NCI-H226 (cell line): ENCODE results near the gene EDIL3.
"Not testable (repeated sequence)": the region's sequence is repeated elsewhere in the genome, so short reads cannot be mapped to it uniquely, and the experiment has no call there.

Source experiments
- DNase-seq: peaks from one replicate; pipeline ENCODE4 v3.0.0-alpha.2; 2015

Gene EDIL3

DNA sequence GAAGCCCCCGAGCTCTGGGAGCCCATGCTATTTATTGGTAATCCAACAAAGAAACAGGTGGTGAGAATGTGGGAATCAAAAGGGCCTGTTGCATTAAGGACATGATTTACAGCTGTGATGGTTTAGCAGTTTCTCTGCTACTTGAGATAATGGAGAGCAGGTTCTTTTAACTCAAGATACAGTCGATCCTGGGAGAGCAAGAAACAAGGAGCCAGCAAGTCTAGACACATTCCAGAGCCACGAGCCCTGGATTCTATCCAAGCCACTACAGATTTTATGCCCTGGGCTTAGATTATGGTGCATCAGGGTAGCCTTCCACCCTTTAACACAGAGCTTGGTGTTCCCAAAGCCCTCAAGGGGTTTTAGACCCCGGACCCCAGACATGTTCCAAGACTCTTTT lies 87.0 kb downstream of the EDIL3 start:
- DNase-seq, result not testable (repeated sequence)

DNA sequence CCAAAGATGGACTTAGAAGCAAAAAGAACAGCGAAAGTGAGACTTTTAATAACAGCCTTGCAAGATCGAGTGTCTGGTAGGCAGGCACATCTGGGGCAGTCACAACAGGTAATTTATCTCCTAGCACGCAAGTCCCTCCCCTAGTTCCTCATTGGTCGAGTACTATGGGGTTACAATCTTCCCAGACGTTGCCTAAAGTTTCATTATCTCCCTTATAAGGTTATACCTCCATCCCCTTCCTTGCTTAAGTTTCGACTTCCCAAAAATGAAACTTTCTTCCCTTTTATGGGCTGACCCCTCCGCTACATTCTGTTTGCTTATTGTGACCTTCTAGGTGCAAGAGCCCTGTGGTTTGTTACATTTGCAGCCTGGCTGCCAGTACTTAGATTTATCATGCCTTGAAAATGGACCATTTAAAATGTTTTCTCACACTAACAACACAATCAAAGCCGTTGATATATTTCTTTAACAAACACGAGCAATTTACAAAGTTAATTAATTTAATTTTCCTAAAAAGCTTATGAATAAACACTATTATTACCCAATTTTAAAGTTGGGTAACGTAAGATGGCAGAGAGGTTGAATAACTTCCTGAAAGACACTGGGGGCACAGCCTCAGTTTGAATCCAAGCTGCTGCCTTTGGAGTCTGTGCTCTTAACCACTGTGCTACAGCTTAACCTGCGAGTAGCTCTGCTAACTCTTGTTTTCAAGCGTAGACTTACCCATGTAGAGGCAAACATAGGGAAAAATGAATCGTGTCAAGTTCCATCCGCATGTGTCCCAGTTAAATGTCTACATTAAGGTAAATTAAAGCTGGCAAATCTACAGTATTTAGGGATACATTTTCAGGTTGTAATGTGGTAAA lies 91.7 kb downstream of the EDIL3 start:
- DNase-seq, result no peak

DNA sequence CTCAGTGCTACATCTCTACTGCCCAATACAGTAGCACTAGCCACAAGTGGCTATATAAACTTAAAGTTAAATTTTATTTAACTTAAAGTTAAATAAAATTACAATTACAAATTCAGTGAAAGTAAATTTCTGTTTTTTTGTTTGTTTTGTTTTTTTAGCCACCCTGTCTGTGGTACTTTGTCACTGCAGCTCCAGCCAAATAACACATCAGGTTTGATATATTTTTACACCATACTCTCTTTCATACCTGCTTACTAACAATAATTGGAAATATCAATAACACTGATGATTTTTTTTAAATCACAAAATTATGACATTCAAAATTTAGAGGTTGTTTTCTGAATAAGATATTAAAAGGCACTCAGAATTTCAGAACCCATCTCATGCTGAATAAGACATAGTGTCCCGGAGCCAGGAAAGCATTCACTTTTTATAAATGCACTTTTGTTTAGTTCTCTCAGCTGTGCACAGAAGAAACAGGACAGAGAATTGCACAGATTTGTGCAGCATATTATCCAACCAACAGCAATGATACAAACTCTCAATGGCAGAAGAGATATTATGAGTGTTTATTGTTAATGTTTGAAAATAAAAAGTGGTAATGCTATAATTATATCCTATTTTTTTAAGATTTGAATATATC lies 92.6 kb downstream of the EDIL3 start:
- no peak for DNase-seq

DNA sequence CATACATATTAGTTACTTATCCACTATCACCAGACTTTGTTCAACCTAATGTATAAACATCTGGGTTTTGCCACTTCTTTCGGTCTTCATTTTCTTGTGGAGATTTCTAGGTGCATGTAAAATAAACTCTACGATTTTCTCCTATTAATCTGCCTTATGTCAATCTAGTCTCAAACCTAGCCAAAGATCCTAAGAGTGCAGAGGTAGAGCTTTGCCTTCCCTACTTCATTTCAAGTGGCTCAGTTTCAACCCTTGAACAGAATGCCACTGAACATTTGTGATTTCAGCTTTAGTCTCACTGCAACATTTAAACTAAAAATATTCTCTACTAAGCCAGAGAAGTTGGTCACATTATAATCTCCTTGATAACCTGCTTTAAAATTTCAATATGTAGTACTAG lies 94.0 kb downstream of the EDIL3 start:
- no peak for DNase-seq

DNA sequence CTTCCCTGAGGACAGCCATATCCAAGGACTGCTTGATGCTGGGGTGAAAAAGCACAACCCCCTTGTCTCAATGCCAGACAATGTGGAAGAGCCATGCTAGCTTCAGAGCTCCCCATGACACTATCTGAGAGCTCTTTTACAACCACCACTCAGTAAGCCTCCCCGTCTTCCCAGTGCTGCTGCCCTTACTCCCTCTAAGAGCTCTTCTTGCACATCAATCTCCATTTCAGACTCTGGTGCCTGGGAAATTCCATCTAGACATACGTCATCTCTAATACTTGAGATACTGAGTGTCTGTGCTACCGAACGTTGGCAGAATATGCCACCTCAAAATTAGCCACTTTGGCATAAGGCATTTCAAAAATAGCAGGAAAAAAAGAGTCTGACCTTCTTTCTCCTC lies 94.5 kb downstream of the EDIL3 start:
- DNase-seq, result peak; percentile 90

DNA sequence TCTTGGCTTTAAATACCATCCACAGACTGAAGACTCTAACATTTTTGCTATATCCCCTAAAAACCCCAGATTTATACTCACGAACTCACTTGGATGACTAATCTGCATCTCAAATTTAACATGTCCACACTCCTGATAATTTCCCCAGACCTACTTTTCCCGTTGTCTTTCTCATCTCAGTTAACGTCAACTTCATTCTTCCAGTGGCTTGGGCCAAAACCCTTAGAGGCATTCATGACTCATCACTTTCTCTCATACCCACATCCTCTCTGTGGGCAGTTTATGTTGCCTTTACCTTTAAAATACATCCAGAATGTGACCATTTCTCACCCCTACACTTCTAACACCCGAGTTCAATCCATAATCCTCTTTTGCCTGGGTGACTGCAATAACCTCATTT lies 96.7 kb downstream of the EDIL3 start:
- DNase-seq, result peak; percentile 97

DNA sequence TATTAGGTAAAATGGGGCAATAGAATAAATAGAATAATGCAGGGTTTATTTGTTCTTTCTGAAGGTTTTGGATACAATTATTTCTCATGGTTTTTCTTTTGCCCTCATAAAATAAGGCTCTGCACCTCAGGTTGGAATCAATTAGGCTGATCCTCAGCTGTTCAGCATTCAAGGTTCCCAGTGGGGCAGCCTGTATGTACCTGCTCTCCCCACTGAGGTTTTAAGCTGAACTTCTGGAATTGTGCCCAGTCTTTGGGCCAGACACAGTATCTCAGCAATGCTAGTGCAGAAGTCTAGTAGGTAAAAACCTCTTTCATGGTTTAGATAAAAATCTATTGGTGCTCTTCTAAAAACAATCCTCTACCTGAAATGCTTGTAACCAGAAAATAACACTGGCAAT lies 98.0 kb downstream of the EDIL3 start:
- DNase-seq, result peak; percentile 38

DNA sequence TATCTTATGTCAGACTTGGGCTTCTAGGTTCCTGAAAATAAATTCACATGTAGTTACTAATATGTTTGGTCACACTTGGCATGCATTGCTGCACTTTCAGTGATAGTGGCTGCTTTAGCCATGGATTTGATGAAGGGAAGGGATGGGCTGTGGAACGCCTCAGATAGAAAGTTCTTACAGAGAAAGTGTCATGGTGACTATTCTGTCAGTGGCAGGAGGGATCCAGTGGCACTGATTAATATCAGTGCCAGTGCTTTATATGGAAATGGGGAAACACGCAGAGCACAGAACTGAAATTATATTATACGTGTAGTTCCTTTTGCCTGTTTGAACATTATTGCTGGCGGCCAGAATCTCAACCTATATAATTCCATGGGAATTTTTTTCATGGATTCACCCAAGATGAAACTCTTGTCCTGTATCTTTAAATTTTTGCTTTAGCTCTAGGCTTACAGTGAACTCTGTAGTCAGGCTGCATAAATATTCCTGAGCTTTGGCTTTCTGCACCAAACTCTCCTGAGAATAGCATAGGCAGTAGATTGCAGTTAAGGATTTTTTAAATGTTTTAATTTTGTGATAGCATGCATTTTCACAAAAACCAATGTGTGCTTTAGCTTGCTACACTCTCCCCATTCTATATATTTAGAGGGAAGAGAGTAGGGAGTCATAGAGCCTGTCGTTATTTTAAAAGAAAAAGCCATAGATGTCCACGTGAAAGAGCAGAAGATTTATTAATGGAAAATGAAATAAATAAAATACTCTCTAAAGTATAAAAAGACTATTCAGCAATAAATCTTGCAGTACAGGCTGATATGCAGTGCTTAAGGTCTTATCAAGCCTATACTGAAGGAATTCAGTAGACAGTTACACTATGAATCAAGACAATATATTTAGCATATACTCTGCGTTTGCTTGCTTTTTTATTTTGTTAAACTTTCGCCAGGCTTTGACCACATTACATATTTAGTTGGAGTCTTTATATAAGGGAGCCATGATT lies 98.7 kb downstream of the EDIL3 start:
- no peak for DNase-seq

DNA sequence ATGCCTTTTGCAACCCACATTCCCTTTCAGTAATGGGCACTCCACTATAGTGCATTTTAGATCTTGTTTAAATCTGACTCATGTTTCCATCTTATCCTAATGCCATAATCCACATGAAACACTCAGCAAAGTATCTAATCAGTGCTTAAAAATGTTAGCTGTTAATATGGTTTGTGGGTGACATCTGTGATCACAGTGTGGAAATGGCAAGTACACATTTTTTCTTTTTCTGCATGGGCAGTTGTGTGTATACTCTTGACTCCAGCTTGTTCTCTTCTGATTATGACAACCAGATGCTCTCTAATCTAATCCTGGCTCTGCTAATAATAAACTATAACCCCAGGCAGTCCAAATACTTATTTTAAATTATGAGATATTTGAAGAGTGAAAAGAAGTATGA lies 103.3 kb downstream of the EDIL3 start:
- DNase-seq, result no peak

DNA sequence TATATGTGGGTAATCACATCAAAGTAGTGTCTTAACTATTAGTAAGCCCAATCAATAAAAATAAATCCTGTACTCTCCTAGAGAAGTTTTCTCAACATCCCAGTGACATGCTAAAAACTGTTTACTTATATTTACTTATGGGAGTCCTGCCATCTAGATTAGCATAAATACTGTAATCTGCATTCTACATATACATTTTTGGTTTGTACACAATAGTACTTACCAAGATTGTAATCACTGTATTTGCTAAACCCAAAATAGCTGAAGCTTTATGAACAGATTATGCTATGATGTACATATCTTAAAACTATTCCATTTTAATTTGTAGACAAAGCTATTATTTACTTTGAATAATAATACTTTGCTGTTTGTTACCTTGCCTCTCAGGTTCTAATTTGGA lies 105.4 kb downstream of the EDIL3 start:
- no peak for DNase-seq

DNA sequence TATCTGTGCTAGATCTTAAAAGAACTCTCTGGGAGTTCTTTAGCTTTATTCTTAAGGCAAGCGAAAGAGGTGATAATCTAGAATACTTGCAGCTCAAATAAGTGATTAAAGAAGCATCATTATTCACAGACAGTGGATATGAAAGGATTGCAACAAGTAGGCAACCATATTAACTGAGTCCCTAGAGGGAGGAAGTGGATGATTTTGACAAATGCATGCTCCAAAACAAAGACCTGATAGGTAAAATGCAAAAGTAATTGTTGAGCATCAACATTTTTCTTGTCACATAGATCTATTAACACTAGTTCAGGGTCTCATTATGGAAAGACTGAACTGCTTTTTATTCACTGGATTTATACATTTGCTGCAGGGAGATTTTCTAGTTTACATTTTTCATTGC lies 109.1 kb downstream of the EDIL3 start:
- DNase-seq, result no peak

DNA sequence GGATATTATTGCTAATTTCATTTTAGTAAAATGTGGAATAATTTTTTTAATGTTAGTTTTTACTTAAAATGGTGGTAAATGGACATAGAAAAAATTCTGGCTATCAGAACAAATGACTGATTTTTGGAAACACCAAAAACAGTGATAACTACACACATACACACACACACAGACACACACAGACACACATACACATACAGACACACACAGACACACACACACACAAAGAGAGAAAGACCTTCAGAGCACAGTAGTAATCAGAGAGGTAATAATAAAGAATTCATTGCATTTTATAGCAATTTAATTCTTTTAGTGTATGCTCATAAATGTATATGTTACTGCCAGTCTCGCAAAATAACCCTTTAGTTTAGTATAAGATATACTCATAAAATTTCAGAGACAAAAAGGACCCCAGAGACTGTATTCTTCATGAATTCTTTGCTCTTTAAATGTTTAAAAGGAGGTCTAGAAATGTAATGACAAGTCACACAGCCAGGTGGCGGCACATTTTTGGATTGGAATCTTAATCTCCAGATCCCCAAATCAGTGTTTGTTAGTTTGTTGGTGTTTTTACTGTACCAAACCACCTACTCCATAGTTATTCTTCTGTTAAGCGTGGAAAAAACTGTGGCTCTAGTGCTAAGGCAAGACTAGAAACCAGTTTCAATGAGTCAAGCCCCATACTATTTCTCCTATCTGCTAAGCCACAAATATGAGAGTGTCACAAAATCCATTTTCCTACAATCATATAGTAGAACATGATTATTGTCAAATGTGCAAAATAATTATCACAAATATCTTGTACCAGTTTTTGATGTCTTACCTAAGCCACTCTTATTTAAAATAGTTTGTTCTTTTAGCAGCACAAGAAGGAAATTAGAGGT lies 109.9 kb downstream of the EDIL3 start:
- DNase-seq, result no peak

DNA sequence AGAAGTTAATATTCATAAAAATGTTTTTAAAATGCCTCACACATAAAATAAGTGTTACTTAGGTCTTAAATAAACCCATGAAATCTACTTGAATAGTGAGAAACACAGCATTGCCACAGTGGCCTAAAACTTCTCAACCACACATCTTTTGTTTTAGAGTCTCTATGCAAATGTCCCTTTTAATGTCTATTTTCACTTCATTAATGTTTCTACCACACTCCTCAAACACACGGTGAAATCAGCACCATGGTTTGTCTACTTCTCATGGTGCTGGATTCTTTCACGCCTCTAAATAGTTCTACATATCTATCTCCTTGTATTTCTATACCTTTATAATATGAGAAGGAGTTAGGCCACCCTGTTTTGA lies 111.2 kb downstream of the EDIL3 start:
- DNase-seq, result no peak

DNA sequence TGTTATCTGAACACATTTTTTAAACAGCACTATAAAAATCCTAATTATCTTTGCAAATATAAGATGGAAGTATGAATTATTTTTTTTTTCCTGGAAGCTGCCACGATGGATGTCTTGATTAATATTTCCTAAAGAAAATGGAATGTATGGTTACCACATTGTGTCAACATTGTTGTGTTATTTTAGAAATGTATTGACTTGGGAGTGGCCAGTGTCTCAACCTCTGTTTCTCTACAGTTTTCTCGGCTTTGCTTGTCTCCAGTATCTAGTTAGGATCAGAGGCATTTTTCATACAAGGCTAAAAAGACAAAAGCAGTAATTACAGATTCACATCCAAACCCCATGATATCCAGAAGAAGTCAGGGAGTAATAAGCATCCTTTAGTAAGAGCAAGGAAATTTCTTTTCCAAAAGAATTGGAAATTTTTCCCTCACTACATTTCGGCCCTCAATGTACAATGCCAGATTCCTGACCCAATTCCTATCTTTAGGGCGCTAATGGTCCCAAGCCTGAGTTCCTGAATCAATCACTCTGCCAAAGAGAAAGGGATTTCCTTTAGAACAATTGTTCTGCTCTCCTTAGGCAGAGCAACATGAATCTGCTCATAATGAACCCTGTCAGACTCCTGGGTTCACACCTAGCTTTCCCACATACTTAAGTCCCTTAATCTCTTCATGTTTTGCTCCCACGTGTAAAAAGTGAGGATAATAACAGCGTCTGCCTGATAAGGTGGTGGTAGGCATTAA lies 111.7 kb downstream of the EDIL3 start:
- no peak for DNase-seq

DNA sequence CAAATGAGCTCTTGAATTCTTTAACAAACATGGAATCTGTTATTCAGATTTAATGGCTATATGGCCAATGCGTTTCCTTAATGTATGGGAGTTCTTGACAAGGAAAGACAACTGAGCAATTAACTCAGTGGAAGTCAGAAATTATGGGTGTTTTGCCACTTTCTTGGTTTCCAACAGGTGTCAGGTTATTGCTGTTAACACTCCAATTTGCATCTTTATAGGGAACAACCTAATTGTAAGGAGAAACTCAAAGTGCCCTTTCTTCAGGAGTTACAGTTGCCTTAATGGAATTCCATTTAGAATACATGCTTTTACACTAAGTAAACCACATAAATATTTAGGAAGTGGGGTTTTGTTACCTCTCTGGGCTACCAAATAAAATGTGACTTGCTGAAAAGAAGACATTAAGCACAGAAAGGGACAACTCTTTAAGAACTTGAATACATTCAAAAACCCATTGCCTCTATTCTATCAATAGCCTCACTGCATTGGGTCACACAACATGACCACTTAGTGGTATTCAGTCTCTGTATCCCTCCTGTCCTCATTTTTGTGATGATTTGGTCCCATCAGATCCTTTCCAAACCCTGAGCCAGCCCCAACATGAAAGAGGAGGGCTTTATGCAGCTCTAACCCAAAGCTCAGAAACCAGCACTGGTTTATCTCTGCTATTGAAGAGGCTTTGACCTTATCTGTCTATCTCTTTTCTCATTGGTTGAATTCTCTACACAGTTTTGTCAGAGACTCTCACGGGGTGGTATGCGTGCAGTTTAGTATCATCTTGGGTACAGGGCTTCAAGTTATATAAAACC lies 118.7 kb downstream of the EDIL3 start:
- DNase-seq, result no peak

DNA sequence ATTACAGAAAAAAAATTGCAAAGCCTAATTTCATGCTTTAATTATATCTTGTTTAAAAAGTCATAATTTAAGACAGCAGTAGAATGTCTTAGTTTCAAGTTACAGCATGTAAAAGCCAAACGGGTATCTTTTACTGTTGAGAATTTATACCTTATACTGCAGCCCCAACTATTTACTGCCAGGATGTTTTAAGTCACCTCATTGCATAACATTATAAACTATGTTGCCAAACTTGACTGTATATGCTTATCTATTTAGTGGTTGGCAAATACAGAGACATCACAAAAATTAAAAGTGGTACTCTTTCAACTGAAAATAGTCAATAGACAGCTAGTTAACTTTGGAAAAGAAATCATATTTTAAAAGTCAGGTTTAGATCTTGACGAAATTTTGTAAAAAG lies 119.5 kb downstream of the EDIL3 start:
- DNase-seq, result peak; percentile 41

DNA sequence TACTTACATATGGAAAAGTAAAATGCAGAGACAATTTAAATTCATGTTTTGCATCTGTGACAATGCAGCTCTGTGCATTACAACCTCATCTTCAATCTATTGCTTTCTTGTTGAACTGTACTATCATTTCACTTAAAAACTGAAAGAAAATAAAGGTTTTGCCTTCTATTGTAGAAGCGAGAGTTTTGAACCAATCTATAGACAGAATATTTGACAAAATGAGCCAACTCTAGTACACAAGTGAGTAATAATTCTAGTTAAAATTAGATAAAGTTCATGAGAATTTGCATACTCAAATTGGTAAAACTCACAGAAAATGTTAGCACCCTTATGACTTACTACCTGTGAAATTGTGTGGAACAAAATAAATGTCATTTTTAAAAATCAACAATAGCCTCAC lies 123.7 kb downstream of the EDIL3 start:
- DNase-seq, result no peak

DNA sequence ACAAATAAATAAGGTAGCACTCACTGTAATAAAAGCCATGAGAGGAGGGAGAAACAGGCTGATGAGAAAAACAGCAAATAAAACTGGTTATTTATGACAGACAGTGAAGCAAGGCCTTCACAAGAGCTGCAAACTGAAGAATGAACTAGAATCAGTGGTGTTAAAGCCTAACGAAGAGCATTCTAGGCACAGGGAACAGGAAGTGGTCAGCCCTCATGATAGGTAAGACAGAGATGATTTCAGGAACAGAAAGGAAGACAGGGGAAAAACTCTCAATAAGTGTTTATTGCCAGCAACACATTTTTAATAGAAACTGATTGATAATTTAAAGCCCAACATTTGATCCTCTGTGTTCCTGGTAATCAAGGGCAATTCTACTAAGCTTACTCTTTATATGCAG lies 124.5 kb downstream of the EDIL3 start:
- DNase-seq, result no peak

DNA sequence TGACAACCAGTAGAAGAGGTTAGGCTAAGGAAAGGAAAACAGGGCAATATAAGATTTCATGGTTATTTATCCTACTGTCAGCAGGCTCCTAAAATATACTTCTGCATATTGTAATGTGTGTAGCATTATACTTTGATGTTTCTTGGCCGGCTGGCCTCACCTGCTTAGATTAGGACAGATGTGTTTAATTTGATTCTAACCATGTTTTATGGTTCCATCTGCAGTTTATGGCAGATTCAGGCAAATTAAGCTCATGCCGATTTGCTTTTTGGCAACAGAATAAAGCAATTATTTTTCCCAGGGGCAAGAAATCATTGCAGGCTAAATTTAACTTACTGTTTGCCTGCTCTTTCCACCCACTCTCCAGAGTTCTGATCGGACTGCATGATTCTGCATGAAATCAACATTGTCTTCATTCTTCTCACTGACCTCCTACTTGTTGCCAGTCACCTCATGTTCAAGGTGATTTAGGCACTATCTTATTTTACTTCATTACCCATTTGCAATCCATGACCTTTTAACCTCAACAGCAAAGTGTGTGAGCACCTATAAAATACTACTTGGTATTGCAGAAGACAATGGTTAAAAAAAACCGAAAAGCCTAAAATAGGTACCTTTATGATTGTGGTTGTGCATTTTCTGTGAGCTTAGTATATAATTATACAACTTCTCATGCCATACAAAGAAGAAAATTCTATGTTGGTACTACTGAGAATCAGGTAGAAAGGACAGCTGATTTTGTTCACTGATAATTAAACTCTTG lies 125.2 kb downstream of the EDIL3 start:
- DNase-seq, result no peak

DNA sequence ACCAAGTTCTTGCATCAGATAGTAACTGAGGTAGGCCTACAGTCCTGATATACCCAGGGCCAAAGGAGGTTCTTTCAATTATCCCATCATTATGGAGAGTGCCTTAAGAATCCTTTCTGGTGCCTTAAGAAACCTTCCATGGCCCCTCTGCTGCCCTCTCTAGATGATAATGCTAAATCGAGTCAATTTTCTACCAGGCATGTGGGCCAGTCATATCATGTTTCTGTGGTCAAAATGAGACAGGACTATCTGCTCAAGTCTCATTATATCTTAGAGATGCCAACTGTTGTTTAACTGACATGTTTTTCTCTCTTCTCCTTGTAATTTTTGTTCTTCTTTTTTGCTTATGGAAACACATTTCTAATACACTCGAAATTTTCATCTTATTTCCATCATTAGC lies 127.6 kb downstream of the EDIL3 start:
- no peak for DNase-seq
